ENCODE data around the gene LRRC1. TPM values are rescaled to one million over a fixed set of nuclear protein-coding genes. Genes with fewer than 3 reads are reported as not detected.

The LRRC1 gene
- total and polyA plus RNA-seq, 2 of the 13 experiments (the other 11 are each of a cell fraction or from before 2014, with no cell fraction given), result 15.6 to 27.7 TPM

DNA sequence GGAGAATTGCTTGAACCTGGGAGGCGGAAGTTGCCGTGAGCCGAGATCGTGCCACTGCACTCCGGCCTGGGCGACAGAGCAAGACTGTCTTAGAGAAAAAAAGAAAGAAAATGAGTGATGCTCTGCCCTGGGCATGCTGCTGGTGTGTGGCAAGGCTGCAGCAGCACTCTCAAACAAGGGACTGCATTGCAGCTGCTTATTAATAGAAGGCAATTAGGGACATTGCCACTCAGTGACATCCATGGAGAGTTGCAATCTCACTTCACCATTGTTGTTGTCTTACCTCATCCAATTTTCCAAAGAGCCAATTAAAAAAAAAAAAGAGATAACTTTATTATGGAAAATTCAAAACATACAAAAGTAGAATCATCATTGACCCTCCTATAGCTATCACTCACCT lies 131.1 kb downstream of the LRRC1 start:
- TF ChIP-seq SCMH1 (CRISPR knock-in tag; IDR thresholded peaks at IDR 0.05; ENCODE audit: borderline replicate concordance) (no peak), ZNF773 (CRISPR knock-in tag; IDR thresholded peaks at IDR 0.05; ENCODE audit: borderline replicate concordance) (no peak)
- no peak overlapping the region for H3K9ac ChIP-seq (ENCODE audit: insufficient read depth, low read depth, low read length)
- FAIRE-seq, result no peak
- no peak overlapping the region for H2AFZ ChIP-seq (ENCODE audit: low read length)
- DNase-seq (ENCODE audit: low spot score), result no peak
- no peaks in the 10 kb centered on the region for H3K79me2 ChIP-seq (ENCODE audit: insufficient read depth, low read length)
- WGBS (ENCODE audit: low lambda C conversion rate), result 98% methylated on average over 6 of the region's 6 CpGs
- no TSS peak for BruUV-seq (replicated peaks)
- H3K4me1 ChIP-seq (ENCODE audit: insufficient read depth, low read length), result peaks cover 6% of the 10 kb centered on the region; the same call in 1 of the 2 replicates
- peaks cover 3 to 14% of the 10 kb centered on the region in 2 experiments; a peak in 4 of 5 replicates for H3K36me3 ChIP-seq (replicated peaks in 1 of 2; ENCODE audit: control insufficient read depth in 1 of 2, insufficient read depth in 2 of 2, low read length in 2 of 2)
- ChIA-PET CTCF (ENCODE audit: low intra/inter-chr PET ratio, low total read pairs) (no interaction called here), POLR2A (no interaction called here)
- intact Hi-C loops (cut with micrococcal nuclease; ENCODE audit: unreplicated experiment) (no loop called here), in situ Hi-C loops (cut with HindIII; ENCODE audit: extremely low pct_ligation_motif_present, low pct_unique_long_range_greater_than_20kb) (no loop called here)
- no peaks in the 10 kb centered on the region for H4K20me1 ChIP-seq (ENCODE audit: insufficient read depth, low read length)
- no peak overlapping the region for H3K4me3 ChIP-seq (replicated peaks in 1 of 3; ENCODE audit: insufficient read depth in 1 of 3, low read depth in 2 of 3, low read length in 3 of 3)
- H3K27ac ChIP-seq (ENCODE audit: extremely low read length, insufficient read depth, low read length), result no peak overlapping the region
- no peaks in the 10 kb centered on the region for H3K9me3 ChIP-seq (ENCODE audit: low read length)
- no peak overlapping the region for H3K4me2 ChIP-seq (ENCODE audit: low read depth, low read length)
- H3K27me3 ChIP-seq (ENCODE audit: control insufficient read depth in 1 of 2, insufficient read depth in 2 of 2, low read length in 2 of 2), result no peaks in the 10 kb centered on the region
- ATAC-seq, result no peak

DNA sequence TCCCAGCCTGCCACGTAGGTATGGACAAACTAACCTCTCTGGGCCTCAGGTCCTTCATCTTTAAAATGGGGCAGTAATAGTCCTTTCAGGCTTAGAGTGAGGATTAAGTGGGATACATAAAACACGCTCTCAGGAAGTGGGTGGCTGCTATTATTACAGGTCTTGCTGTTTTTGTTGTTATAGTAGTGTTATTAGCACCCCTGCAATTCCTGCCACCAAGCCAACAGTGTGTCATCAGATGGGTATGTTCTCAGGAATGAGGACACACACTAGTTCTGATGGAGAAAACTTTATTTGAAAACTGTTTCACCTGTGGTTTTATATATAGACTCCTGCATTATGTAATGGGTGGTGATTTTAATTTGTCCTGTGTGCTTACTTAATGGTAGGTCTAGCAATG lies 131.7 kb downstream of the LRRC1 start:
- no peak overlapping the region for H3K4me2 ChIP-seq (ENCODE audit: low read depth, low read length)
- H3K79me2 ChIP-seq (ENCODE audit: insufficient read depth, low read length), result no peaks in the 10 kb centered on the region
- intact Hi-C loops (cut with micrococcal nuclease; ENCODE audit: unreplicated experiment) (no loop called here), in situ Hi-C loops (cut with HindIII; ENCODE audit: extremely low pct_ligation_motif_present, low pct_unique_long_range_greater_than_20kb) (no loop called here)
- no peaks in the 10 kb centered on the region for H3K9me3 ChIP-seq (ENCODE audit: low read length)
- no peak overlapping the region for H3K9ac ChIP-seq (ENCODE audit: insufficient read depth, low read depth, low read length)
- no peak for FAIRE-seq
- no peaks in the 10 kb centered on the region for H4K20me1 ChIP-seq (ENCODE audit: insufficient read depth, low read length)
- TF ChIP-seq MIXL1 (CRISPR knock-in tag; IDR thresholded peaks at IDR 0.05), result no peak
- no peak for TF ChIP-seq SRSF4 (IDR thresholded peaks at IDR 0.05; ENCODE audit: low read depth, low read length, poor library complexity, severe bottlenecking)
- no peak for TF ChIP-seq YEATS2 (CRISPR knock-in tag; IDR thresholded peaks at IDR 0.05; ENCODE audit: borderline replicate concordance)
- TF ChIP-seq ZNF781 (CRISPR knock-in tag; IDR thresholded peaks at IDR 0.05; ENCODE audit: borderline replicate concordance, not compliant biosample characterization), result no peak
- TF ChIP-seq, protein P1, sequence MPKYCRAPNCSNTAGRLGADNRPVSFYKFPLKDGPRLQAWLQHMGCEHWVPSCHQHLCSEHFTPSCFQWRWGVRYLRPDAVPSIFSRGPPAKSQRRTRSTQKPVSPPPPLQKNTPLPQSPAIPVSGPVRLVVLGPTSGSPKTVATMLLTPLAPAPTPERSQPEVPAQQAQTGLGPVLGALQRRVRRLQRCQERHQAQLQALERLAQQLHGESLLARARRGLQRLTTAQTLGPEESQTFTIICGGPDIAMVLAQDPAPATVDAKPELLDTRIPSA (CRISPR knock-in tag; IDR thresholded peaks at IDR 0.05; ENCODE audit: borderline replicate concordance), result no peak
- TF ChIP-seq ZNF777 (CRISPR knock-in tag; IDR thresholded peaks at IDR 0.05), result no peak
- no peak for TF ChIP-seq WIZ (CRISPR knock-in tag; IDR thresholded peaks at IDR 0.05)
- no peak for TF ChIP-seq ZNF44 (CRISPR knock-in tag; IDR thresholded peaks at IDR 0.05)
- no peak for TF ChIP-seq CENPX (CRISPR knock-in tag; IDR thresholded peaks at IDR 0.05)
- TF ChIP-seq, protein P2, sequence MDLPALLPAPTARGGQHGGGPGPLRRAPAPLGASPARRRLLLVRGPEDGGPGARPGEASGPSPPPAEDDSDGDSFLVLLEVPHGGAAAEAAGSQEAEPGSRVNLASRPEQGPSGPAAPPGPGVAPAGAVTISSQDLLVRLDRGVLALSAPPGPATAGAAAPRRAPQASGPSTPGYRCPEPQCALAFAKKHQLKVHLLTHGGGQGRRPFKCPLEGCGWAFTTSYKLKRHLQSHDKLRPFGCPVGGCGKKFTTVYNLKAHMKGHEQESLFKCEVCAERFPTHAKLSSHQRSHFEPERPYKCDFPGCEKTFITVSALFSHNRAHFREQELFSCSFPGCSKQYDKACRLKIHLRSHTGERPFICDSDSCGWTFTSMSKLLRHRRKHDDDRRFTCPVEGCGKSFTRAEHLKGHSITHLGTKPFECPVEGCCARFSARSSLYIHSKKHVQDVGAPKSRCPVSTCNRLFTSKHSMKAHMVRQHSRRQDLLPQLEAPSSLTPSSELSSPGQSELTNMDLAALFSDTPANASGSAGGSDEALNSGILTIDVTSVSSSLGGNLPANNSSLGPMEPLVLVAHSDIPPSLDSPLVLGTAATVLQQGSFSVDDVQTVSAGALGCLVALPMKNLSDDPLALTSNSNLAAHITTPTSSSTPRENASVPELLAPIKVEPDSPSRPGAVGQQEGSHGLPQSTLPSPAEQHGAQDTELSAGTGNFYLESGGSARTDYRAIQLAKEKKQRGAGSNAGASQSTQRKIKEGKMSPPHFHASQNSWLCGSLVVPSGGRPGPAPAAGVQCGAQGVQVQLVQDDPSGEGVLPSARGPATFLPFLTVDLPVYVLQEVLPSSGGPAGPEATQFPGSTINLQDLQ (CRISPR knock-in tag; IDR thresholded peaks at IDR 0.05), result no peak
- no peak for TF ChIP-seq SNAPC2 (CRISPR knock-in tag; IDR thresholded peaks at IDR 0.05)
- DNase-seq (ENCODE audit: low spot score), result no peak
- 97% methylated on average over 2 of the region's 2 CpGs for WGBS (ENCODE audit: low lambda C conversion rate)
- CTCF ChIA-PET (ENCODE audit: low intra/inter-chr PET ratio, low total read pairs), result no interaction called here
- BruUV-seq (replicated peaks), result no TSS peak
- H3K4me1 ChIP-seq (ENCODE audit: insufficient read depth, low read length), result peaks cover 6% of the 10 kb centered on the region; the same call in 1 of the 2 replicates
- H3K4me3 ChIP-seq (replicated peaks in 1 of 3; ENCODE audit: insufficient read depth in 1 of 3, low read depth in 2 of 3, low read length in 3 of 3), result no peak overlapping the region
- H3K27me3 ChIP-seq (ENCODE audit: control insufficient read depth in 1 of 2, insufficient read depth in 2 of 2, low read length in 2 of 2), result no peaks in the 10 kb centered on the region
- POLR2A ChIA-PET, result no interaction called here
- no peak for ATAC-seq
- no peak overlapping the region for H2AFZ ChIP-seq (ENCODE audit: low read length)
- peaks cover 3 to 7% of the 10 kb centered on the region in 2 experiments; a peak in 4 of 5 replicates for H3K36me3 ChIP-seq (replicated peaks in 1 of 2; ENCODE audit: control insufficient read depth in 1 of 2, insufficient read depth in 2 of 2, low read length in 2 of 2)
- no peak overlapping the region for H3K27ac ChIP-seq (ENCODE audit: extremely low read length, insufficient read depth, low read length)

Measured in HepG2 (cell line).